IPS DF 4.7 (cell line): Measurements from ENCODE around the gene RTL10.

Source experiments
- DNase-seq: peaks from one replicate; pipeline ENCODE4 v3.0.0-alpha.2; 2013; ENCODE audit warnings: low spot score; ENCODE audit errors: extremely low read depth

Gene RTL10

DNA sequence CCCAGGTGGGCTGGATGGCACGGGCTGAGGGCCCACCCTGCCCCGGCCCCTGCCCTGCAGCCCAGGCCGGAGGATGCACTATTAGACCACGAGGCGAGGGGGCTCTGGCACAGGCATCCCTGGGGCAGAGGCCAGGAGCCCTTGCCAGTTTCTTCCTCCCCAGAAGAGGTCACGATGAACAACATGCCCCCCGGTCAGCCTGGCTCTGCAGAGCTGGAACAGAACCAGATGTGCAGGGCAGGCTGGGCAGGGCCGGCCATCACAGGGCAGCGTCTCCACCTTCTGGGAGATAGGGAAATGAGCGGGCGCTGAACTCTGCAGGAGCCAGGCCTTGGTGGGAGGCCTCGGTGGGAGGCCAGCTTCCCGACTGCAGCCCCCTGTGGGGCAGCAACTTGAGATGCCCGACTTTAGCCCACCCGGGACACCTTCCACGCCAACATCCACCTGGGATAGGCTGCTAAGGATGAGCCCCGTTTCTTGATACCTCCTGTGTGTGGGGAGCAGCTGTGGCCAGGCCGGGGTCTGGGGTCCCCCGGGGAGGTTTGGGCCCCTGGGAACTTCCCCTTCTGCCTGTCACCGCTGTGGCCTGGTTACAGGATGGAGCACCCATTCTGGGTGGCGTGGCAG, 21.8 kb upstream of the RTL10 start:
- no peak for DNase-seq

DNA sequence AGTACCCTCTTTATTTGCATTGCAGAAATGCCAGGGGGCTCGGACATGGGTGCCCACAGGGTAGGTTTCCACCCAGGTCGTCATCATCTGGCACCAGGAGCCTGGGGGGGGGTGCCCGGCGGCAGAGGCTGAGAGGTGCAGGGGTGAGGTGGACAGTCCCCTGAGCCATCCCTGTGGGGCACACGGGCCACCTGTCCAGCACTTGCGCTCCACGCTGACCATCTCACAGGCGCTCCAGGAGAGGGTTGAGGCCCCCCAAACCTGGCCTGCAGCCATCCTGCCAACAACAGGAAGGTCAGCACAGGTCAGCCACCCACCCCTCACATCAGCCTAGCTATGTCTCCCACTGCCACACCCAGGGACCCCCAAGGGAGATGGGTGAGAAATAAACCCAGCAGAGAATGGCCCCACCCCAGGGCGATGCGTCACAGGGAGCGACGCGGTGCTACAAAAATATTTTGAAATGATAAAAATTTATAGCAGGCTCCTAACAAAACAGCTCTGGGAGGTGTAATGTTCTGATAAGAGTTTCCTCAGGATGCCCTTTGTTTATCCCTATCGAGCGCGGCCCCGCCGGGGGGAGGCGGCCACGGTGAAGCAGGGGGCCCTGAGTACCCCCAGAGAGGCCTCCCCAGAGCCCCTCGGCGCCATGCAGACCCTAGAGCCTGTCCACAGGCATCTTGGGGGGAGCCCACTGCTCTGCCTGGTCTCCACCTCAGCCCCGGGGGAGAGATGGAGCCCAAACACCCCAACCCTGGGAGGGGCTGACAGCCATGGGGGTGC, 21.0 kb upstream of the RTL10 start:
- DNase-seq, result no peak

DNA sequence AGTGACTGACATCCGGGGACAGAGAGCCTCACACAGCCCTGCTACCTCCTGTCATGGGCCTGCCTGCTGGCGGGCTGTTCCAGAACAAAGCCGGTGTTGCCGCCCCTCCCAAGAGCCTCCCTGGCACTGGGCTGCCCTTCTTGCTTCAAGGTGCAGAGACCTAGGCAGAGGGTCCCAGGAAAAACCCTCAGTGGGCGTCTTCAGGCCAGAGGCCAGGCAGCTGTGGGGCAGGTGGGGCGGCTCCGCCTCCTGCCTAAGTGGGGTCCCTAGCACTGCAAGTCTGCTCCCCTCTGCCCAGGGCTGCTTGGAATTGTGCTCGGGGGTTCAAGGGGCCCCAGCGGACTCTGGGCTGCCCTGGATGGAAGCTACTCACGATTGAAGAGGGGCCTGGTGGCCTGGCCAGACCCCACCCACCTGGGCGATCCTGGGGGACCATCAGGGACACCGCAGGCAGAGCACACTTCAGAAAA, 20.4 kb upstream of the RTL10 start:
- DNase-seq, result no peak

DNA sequence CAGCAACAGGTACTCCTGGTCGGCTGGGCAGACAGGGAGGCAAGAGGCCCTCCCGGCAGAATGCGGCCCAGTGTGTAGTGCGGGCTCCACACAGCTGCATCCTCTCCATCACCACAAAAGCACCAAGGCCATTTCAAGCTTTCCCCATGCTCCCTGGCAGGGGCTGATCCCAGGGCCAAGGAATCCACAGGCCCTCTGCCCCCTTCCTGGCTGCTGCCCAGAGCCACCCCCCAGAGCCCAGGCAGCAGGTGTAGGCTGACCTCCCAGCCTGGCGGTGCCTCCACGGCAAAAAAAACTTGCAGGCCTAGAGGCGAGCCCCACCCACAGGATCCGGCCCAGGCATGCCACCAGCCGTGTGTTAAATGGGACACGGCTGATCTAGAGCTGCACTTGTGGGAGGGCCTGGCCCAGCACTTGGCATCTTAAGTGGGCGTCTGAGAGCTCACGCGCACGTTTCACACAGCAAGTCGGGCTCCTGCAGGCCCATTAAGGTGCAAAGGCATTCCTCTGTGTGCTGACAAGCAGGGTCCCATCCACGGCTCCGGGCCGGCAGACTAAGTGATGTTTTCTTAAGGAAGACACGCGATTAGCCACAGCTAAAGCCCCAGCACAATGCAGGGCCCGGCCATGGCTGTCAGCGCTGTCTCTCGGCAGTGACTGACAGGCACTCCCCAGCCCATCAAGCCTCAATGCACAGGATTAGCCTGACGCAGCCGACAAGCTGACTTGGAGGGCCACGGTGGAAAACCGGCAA, 19.8 kb upstream of the RTL10 start:
- DNase-seq, result no peak

DNA sequence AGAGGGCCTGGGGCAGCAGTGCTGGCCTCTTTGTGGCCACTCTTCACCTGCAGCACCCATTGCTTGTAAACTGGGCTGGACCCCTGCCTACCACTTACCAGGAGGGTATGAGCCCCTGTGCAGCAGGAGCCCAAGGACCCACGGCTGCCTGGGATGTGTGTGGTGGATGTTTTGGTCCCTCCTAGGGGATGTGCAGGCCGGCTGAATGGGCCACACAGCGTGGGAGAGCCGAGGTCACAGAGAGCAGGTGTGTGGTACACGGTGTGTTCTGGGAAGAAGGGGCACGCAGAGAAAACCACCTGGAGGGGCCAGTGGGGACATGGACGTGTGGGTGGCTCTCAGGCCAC, 19.3 kb upstream of the RTL10 start:
- DNase-seq, result no peak

DNA sequence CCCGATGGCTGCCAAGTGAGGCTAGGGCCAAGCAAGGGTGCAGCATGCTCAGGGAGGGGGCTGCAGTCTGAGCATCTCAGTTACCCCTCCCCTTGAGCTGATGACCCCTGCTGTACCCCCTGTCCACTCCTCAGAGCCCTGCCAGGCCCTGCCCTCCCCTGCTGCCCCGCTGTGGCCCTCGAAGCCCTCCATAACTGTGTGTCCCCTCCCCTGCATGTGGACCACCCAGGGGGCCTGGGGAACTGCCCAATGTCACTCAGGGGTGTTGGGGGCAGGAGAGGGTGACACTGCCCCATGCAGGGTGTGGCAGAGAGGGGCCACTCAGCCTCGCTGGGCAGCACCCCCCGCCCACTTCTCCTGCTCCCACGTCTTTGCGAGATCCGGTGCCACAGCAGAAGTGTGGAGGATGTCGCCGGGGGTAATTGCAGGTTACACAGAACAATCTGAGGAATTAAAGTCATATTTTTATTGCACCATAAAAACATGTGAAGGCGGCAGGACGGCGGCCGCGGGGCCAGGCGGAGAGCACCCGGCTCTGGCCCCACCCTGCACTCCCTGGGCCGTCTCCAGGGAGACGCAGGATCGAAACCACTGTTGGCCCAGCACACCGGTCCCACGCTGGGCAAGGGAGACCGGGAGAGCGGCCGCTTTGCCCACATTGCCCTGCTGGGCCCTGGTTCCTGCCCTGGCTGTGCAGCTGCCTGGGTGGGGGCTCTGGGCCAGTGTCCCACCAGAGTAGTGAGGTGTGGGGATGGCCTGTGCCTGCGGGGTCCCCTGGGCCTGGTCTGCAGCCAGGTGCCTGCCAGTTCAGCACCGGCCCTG, 18.7 kb upstream of the RTL10 start:
- DNase-seq, result no peak

DNA sequence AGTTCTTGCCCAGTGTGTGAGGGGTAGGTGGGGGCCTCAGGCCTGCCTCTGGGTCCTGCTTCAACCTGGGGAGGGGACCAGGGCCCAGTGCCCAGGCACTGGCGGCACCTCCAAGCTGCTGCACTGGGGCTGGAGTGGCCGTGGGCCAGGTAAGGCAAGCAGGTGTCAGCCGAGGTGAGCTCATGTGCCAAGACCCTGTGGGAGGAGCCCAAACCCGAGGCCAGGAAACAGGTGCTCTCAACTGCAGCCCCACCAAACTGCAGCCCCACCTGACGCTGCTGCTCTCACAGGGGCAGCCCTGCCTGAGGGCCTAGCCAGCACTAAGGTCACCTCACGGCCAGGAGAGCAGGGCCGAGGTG, 18.1 kb upstream of the RTL10 start:
- DNase-seq, result no peak

DNA sequence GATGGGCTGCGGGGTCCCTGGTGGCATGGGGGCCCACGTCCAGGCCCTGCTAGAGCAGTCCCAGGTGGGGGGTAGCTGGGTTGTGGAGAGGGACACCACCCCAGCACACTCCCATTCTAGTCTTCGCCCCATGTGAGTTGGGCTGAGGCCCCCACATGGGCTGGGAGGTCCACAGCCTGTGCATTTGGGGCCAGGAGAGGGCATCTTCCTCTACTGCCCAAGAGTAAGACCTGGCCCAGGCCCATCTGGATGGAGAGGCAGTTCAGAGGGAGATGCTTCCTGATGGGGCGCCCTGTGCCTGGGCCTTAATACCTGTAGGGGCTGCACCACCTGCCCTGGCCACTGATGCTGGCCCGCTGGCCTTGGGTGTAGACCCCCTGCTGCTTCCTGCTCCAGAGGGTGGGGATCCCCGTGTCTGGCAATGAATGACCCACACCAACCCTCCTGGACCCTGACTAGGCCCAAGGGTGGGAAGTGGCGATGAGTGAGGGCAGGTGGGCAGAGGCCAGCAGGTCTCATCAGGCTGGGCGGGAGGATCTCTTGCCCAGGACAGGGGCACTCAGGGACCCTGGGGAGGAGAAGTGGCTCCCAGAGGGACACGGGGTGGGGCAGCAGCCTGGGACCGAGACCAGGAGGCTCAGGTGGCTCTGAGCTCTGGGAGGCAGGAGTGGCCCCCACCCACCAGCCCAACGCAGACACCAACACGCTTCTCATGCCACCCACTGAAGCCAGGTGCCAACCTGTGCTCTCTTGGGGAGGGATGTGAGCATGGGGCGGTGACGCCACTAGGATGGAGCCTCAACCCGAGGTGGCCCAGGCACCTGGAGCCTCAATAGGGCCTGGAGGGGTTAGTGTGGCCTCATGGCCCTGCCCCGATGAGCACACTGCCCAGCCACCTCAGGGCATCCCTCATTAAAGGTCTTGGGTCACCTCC, 17.4 kb upstream of the RTL10 start:
- no peak for DNase-seq

DNA sequence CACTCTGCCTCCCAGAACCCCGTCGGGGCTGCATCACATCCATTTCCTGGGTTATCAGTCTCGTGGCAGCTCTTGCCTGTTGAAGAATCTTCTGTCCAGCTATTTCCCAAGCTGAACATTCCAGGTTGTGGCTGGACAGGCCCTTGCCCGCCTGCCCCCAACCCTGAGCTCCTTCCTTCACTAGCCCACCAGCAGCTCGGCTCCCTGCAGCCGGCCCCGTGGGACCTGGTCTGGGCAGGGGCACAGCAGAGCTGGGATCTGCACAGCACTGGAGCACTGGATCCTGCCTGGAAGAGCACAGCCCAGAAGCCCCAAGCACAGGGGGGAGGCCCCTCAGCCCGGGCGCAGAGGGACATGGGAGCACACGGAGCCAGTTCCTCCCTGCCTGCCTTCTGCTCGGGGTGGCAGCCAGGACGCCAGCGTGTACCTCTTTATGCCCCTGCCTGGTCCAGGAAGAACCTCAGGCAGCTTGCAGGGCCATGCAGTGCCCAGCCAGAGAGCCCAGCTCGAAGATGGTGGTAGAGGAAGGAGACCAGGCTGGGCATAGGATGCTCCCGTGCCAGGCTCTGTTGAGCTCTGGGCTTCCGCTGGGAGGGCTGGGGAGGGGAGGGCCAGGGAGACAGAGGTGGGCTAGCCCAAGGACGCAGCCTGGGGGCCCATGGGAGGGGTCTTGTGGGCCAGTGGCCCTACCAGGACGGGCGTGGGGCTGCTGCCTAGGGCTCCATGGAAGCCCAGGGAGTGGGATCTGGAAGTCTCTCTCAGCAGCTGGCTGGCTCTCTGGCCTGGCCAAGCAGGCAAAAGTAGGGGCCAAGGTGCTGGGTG, 16.6 kb upstream of the RTL10 start:
- no peak for DNase-seq

DNA sequence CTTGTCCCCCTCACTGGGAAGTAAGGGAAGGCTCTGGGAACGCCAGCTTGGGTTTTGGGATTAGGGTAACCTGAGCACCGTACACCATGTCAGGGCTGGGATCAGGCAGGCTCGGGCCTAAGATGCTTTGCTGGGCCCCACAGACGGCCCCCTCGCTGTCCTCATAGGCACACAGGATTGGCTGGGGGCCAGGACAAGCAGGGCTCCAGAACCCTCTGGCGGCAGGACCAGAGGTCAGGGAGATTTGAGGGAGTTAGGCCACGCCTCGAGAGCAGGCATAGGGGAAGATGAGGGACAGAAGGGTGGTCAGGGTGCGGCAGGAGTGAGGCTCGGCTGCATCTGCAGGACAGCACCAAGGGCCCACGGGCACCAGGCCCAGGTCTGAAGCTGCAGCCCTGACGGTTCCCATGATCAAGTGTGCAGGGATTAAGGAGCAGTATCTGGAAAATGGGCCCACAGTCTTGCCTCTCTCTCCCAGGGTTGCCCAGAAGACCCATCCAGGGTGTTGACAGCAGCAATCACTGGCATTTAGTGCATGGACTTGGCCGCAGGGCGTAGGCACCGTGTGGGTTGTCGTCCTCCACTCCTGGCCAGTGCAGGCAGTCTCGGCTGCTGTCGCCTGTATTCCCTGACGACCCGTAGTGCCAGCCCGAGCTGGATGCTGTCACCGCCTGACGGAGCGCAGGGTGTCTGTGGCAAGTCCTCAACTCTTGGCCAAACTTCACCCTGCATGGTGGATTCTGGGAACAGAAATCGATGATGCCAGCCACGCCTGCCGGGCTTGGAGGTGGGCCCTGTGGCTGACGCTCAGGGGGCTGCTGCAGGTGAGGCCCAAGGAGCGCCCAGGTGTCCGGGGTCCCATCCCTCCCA, 15.7 kb upstream of the RTL10 start:
- DNase-seq, result no peak

DNA sequence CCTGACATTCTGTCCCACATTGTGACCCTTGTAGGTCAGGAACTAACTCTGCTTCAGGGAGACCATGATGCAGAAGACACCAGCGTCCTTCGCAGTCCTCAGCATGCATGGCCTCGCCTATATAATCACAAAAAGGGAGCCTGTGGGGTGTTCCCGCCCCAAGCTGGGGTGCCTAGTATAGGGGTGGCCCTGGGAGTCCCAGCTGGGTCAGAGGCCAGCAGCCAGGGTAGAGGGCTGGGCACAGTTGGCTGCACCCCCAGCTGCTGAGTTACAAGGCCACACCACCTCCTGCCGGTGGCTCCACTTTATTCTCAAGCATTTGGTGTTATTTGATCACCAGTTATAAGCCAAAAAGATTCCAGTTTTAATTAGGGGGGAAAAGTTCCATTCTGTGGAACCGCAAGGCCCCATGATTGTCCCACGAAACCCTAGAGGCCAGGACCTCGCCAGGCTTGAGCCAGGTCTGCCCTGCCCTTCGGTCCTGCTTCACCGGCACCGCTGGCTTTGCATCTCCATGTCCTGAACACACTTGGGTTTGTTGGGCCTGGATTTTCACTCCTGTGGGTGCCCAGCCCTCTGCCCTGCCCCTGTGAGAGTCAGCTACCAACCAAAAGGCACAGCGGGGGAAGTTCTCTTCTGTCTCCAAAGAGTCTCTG, 15.0 kb upstream of the RTL10 start:
- no peak for DNase-seq

DNA sequence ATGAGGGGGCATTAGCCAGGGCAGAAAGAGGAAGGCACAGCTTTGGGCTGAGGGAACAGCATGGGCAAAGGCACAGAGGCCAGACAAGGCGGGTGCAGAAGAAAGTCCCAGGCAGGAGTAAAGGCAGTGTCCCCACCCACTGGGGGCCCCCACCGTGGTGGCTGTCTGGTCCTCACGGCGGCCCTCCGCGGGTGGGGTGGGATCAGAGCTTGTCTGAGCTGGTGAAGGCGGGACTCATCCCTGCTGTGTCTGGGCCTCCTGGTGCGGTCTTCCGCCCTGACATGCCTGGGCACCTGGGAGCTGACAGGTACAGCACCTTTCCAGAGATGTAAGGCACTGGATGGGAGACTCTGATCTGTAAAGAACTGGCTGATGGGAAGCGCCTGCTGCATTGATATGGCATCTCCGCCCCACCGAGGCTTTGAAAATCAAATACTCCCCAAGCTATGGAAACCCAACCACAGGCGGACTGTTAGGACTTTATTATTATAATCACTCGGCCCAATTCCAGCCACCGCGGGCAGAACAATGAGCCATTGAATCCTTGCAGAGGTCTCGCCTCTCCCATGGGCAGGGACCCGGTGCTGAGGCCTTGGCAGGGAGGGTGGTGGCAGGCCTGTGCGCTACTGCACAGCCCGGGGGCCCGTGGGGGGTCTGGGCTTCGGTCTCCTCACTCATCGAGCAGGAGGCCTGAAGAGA, 14.2 kb upstream of the RTL10 start:
- DNase-seq, result no peak

DNA sequence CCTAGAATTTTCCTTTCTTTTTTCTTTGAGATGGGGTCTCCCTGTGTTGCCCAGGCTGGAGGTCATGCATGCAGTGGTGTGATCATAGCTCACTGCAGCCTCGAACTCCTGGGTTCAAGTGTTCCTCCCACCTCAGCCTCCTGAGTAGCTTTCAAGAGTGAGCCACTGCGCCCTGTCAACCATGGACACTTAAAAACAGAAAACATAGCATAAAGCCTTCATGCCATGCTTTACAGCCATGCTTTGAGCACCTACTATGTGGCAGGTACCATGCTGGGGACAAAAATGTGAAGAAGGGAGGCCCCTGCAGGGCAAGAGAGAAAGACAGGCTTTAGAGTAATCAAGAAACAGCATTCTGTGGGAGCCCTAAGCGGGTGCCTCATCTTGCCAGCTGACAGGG, 13.7 kb upstream of the RTL10 start:
- DNase-seq, result no peak

DNA sequence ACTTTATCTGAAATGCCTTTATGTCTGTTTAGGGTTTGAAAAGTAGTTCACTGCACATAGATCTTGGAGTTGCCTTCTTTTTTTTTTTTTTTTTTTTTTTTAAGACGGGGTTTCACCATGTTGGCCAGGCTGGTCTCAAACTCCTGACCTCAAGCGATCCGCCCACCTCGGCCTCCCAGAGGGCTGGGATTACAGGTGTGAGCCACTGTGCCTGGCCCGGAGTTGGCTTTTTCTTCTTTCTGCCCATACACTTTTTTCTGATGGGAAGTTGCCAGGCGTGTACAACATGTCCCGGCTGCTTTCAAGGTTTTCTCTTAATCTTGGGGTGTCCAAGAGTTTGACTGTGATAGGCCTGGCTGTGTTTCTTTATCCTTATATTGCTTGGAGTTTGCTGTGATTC, 12.9 kb upstream of the RTL10 start:
- DNase-seq, result no peak

DNA sequence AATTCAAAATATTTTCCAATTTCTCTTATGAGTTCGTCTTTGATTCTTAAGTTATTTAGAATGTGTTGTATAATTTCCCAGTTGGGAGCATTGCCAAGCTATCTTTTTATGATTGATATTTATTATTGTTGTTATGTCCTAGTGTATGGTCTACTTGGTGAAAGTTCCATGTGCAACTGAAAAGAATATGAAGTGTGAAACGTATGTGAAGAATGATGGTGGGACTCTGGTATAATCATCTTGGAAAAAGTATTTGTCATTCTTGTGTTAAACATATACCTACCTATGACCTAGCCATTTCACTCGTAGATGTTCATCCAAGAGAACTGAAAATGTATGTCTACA, 12.0 kb upstream of the RTL10 start:
- no peak for DNase-seq

DNA sequence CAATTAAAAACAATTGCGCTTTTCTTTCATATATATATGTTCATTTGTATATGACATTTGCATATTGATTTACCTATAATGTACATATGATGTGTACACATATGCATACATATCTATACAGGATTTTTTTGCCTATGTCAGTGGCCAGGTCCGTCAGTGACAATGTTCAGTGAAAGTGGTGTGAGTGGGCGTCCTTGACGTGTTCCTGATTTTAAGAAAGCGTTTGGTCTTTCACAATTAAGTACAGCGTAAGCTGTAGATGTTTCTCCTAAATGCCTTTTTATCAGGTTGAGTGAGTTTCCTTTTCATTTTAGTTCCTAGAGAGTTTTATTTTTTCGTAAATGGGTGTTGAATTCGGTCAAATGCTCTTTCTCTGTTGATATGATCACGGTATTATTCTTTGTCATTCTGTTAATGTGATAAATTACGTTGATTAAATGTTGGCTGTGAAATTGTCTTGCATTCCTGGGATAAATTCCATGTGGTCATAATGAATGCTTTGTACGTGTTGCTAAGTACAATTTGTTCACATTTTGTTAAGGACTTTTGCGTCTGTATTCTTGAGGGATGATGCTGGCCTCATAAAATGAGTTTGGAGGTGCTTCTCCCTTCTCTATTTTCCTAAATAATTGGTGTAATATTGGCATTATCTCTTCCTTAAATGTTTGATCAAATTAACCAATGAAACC, 10.6 kb upstream of the RTL10 start:
- no peak for DNase-seq

DNA sequence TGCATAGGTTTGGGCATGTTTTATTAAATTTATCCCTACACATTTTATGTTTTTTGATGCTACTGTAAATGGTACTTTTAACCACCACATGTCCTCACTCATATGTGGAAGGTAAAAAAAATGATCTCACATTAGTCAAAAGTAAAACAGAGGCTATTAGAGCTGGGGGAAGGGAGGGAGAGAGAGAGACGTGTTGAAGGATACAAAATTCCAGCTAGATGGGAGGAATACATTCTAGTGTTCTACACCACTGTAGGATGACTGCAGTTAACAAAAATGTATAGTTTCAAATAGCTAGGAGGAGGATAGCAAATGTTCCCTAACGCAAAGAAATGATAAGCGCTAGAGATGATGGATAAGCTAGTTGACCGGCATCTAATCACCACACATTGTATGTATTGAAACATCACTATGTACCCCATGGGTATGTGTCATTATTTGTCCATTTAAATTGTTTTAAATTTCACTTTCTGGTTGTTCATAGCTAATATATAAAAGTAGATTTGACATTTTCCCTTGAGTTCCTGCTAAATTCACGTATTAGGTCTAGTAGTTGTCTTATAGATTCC, 9.9 kb upstream of the RTL10 start:
- no peak for DNase-seq
